Measurements from ENCODE around the gene SLC11A2. TPM values are rescaled to one million over a fixed set of nuclear protein-coding genes. Genes with fewer than 3 reads are reported as not detected.

The SLC11A2 gene
- total RNA-seq, 5 donors from 2014 or later (not counting 1 experiment from before 2014, with no cell fraction given) = 46.5 to 62.2 (median 52.3) TPM

DNA sequence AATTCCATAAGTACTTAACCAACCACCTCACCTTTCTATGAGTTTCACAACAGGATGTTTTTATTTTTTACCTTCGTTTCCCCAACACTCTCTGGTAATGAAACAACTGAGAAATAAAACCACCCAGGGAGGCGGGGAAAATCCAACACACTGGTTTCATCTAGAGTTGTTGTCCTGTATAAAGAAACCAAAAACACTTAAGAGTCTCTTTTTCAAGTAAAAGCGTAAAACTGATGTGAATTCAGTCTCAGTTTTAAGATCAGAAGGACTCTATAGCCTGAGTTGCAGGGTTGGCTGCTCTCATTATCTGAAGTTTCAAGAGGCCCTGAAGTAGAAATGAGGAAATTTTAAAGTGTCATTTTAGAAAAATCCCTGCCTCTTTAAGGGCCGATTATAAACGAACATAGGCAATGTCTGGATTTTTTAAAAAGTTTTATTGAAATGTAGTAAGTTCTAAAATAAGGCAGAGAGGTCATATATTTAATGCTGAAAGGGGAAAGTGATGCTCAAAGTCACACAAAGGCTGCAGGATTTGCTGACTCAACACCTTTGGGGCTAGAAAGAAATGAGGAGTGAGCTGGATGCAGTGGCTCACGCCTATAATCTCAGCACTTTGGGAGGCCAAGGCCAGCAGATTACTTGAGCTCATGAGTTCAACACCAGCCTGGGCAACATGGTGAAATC lies 46.7 kb downstream of the SLC11A2 start:
- Histone ChIP-seq H3K9me3 (no peaks in the 10 kb centered on the region), H3K36me3 (ENCODE audit: control insufficient read depth in 2 of 2, extremely low read depth in 1 of 2, insufficient read depth in 1 of 2, low read length in 1 of 2) (peaks cover 0 to 6% of the 10 kb centered on the region in 2 donors), H3K4me1 (ENCODE audit: control insufficient read depth in 1 of 2, extremely low read depth in 1 of 2, insufficient read depth in 2 of 2, low read length in 2 of 2) (no peaks in the 10 kb centered on the region), H3K27me3 (replicated peaks in 1 of 2; ENCODE audit: control insufficient read depth in 2 of 2, extremely low read depth in 1 of 2, insufficient read depth in 2 of 2, low read length in 1 of 2) (no peaks in the 10 kb centered on the region), H3K27ac (ENCODE audit: low read length) (no peak overlapping the region), H3K4me3 (ENCODE audit: control insufficient read depth in 1 of 2, extremely low read depth in 1 of 2, low read length in 1 of 2) (no peak overlapping the region)
- H3K4me3 Mint-ChIP-seq = no peak overlapping the region
- no peaks in the 10 kb centered on the region for H3K27me3 Mint-ChIP-seq
- WGBS (ENCODE audit: insufficient coverage) = 22% methylated on average over 3 of the region's 6 CpGs
- peaks cover 0 to 7% (median 7%) of the 10 kb centered on the region in 3 donors for H3K4me1 Mint-ChIP-seq
- H3K36me3 Mint-ChIP-seq = peaks cover 34% of the 10 kb centered on the region
- H3K27ac Mint-ChIP-seq = peak overlapping the region in 1 of 2 donors; percentile 58
- ATAC-seq (replicated peaks in 1 of 4) = peak in 1 of 4 experiments; percentile 46
- DNase-seq = peak in 1 of 35 experiments; percentile 12
- CTCF ChIA-PET = no interaction called here
- POLR2A ChIA-PET = no interaction called here
- H3K9me3 Mint-ChIP-seq = no peaks in the 10 kb centered on the region

DNA sequence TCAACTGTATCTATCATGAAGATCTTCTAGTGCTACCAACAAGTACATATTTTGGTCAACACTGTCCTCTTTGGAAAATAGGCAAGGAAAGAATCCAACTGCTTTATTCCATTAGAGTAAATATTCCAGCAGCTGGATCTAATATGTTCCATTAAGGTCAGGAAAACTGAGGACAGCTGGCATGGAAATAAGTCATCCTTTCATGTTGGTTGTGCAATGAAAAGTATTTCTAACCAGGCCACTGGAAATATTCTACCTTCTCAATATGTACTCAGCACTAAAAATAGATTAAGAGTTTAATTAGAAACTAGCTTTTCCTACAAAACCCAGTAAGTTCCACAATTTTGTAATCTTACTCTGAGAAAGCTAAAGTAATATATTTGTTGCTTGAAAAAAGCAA lies 54.2 kb downstream of the SLC11A2 start:
- ChIA-PET CTCF (interaction anchor here in 1 of 2 donors (0.6 kb wide), 1 partner anchor 59 kb away, joined by 3 read pairs; no protein-coding TSS in a partner anchor), POLR2A (interaction anchor here in 1 of 2 donors (0.6 kb wide), 1 partner anchor 201 kb away, joined by 3 read pairs; no protein-coding TSS in a partner anchor)
- peaks cover 2 to 9% of the 10 kb centered on the region in 2 donors for H3K36me3 ChIP-seq (ENCODE audit: control insufficient read depth in 2 of 2, extremely low read depth in 1 of 2, insufficient read depth in 1 of 2, low read length in 1 of 2)

DNA sequence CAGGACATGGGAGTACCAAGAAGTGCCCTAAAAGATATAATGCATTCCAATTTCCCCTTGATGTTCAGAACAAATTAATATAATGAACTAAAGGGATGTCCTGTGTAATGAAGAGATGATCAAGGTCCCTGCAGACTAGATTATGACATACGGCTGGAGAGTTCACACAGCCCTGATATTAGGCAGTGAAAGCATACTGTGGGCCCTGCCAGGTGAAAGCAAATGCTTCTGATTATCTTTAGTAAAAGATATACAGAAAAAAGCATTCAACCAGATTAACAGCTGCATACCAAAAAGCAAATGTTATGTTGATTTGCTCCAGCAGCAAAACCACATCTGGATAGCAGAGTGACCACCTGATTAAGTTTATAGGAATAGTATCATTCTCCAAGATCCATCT lies 61.8 kb downstream of the SLC11A2 start:
- CTCF ChIA-PET = interaction anchor here in 1 of 2 donors (0.6 kb wide), 1 partner anchor 1454 kb away, joined by 5 read pairs; no protein-coding TSS in a partner anchor
- H3K9me3 Mint-ChIP-seq = no peaks in the 10 kb centered on the region
- DNase-seq (no peak), ATAC-seq (replicated peaks in 1 of 4) (no peak)
- peaks cover 0 to 2% of the 10 kb centered on the region in 2 experiments for H3K4me1 ChIP-seq (ENCODE audit: control insufficient read depth in 1 of 2, extremely low read depth in 1 of 2, insufficient read depth in 2 of 2, low read length in 2 of 2)
- peaks cover 2 to 9% of the 10 kb centered on the region in 2 donors for H3K36me3 ChIP-seq (ENCODE audit: control insufficient read depth in 2 of 2, extremely low read depth in 1 of 2, insufficient read depth in 1 of 2, low read length in 1 of 2)
- peaks cover 11% of the 10 kb centered on the region for H3K36me3 Mint-ChIP-seq
- H3K4me1 Mint-ChIP-seq = peaks cover 5 to 11% (median 10%) of the 10 kb centered on the region in 3 donors
- H3K9me3 ChIP-seq = no peaks in the 10 kb centered on the region
- no peak overlapping the region for H3K27ac Mint-ChIP-seq
- no CpG with 5 or more reads among the region's 1 CpG for WGBS (ENCODE audit: insufficient coverage)
- H3K4me3 ChIP-seq (ENCODE audit: control insufficient read depth in 1 of 2, extremely low read depth in 1 of 2, low read length in 1 of 2) = no peak overlapping the region
- no peak overlapping the region for H3K4me3 Mint-ChIP-seq
- POLR2A ChIA-PET = no interaction called here
- no peaks in the 10 kb centered on the region for H3K27me3 ChIP-seq (replicated peaks in 1 of 2; ENCODE audit: control insufficient read depth in 2 of 2, extremely low read depth in 1 of 2, insufficient read depth in 2 of 2, low read length in 1 of 2)
- no peaks in the 10 kb centered on the region for H3K27me3 Mint-ChIP-seq
- H3K27ac ChIP-seq (ENCODE audit: low read length) = no peak overlapping the region

More for the DNA sequence above, 54.2 kb downstream of the SLC11A2 start:
- Mint-ChIP-seq H3K4me3 (no peak overlapping the region), H3K9me3 (no peaks in the 10 kb centered on the region), H3K36me3 (peaks cover 58% of the 10 kb centered on the region), H3K27ac (no peak overlapping the region), H3K27me3 (no peaks in the 10 kb centered on the region), H3K4me1 (no peaks in the 10 kb centered on the region)
- H3K4me1 ChIP-seq (ENCODE audit: control insufficient read depth in 1 of 2, extremely low read depth in 1 of 2, insufficient read depth in 2 of 2, low read length in 2 of 2) = no peaks in the 10 kb centered on the region
- no peak overlapping the region for H3K27ac ChIP-seq (ENCODE audit: low read length)
- no peak for DNase-seq
- no peak overlapping the region for H3K4me3 ChIP-seq (ENCODE audit: control insufficient read depth in 1 of 2, extremely low read depth in 1 of 2, low read length in 1 of 2)
- H3K9me3 ChIP-seq = no peaks in the 10 kb centered on the region
- no peaks in the 10 kb centered on the region for H3K27me3 ChIP-seq (replicated peaks in 1 of 2; ENCODE audit: control insufficient read depth in 2 of 2, extremely low read depth in 1 of 2, insufficient read depth in 2 of 2, low read length in 1 of 2)
- no peak for ATAC-seq (replicated peaks in 1 of 4)

DNA sequence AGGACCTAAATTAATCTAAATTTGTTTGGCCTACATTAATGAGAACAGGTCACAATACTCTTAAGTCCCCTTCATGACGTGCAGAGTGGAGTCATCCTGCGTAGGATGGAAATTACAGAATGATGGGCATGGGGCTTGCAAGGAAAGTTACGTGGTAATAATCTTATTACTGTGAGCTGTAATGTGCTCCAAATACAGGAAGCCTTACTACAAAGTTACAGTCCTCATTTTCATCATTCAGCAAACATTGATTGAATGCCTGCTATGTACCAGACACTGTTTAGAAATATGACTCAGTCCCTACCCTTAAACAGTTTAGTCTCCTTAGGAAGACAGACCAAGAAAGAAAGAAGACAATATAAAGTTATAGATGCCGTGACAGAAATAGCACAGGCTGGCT lies 64.5 kb downstream of the SLC11A2 start:
- H3K27ac ChIP-seq (ENCODE audit: low read length) = no peak overlapping the region
- H3K36me3 ChIP-seq (ENCODE audit: control insufficient read depth in 2 of 2, extremely low read depth in 1 of 2, insufficient read depth in 1 of 2, low read length in 1 of 2) = no peaks in the 10 kb centered on the region
- no peak for DNase-seq
- ChIA-PET CTCF (interaction anchor here in 1 of 2 donors (0.6 kb wide), 1 partner anchor 197 kb away, joined by 3 read pairs; no protein-coding TSS in a partner anchor), POLR2A (interaction anchor here in 1 of 2 donors (0.7 kb wide), 1 partner anchor 30 kb away, joined by 3 read pairs; no protein-coding TSS in a partner anchor)
- Mint-ChIP-seq H3K4me3 (no peak overlapping the region), H3K9me3 (no peaks in the 10 kb centered on the region), H3K36me3 (peaks cover 2% of the 10 kb centered on the region), H3K4me1 (peaks cover 5 to 11% (median 10%) of the 10 kb centered on the region in 3 donors), H3K27me3 (no peaks in the 10 kb centered on the region), H3K27ac (no peak overlapping the region)
- H3K9me3 ChIP-seq = no peaks in the 10 kb centered on the region
- no CpG with 5 or more reads among the region's 4 CpGs for WGBS (ENCODE audit: insufficient coverage)
- no peak overlapping the region for H3K4me3 ChIP-seq (ENCODE audit: control insufficient read depth in 1 of 2, extremely low read depth in 1 of 2, low read length in 1 of 2)
- ATAC-seq (replicated peaks in 1 of 4) = no peak
- no peaks in the 10 kb centered on the region for H3K27me3 ChIP-seq (replicated peaks in 1 of 2; ENCODE audit: control insufficient read depth in 2 of 2, extremely low read depth in 1 of 2, insufficient read depth in 2 of 2, low read length in 1 of 2)
- H3K4me1 ChIP-seq (ENCODE audit: control insufficient read depth in 1 of 2, extremely low read depth in 1 of 2, insufficient read depth in 2 of 2, low read length in 2 of 2) = peaks cover 0 to 2% of the 10 kb centered on the region in 2 experiments

DNA sequence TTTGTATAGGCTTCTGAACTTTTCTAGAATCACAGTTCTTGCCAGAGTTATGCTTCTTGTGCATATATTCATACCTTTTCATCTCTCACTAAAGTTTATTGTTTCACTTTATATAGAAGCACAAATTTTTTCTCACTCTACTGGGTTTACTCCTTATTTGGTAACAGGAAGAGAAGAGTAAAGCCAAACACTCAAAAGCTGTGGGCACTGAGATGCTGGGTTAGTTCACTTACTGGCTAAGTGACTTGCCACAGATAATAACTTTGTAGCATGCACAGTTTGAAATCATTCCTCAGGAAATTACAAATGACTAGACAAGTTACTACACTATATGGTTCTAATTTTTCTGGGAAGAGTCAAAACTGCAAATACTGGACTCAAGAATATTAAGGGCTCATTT lies 66.1 kb downstream of the SLC11A2 start:
- H3K4me3 ChIP-seq (ENCODE audit: control insufficient read depth in 1 of 2, extremely low read depth in 1 of 2, low read length in 1 of 2) = no peak overlapping the region
- ChIA-PET CTCF (no interaction called here), POLR2A (no interaction called here)
- H3K4me1 Mint-ChIP-seq = peaks cover 5 to 11% (median 10%) of the 10 kb centered on the region in 3 donors
- ATAC-seq (replicated peaks in 1 of 4) = no peak
- H3K36me3 Mint-ChIP-seq = peaks cover 2% of the 10 kb centered on the region
- no peaks in the 10 kb centered on the region for H3K9me3 Mint-ChIP-seq
- no peak overlapping the region for H3K27ac Mint-ChIP-seq
- no peak for DNase-seq
- H3K36me3 ChIP-seq (ENCODE audit: control insufficient read depth in 2 of 2, extremely low read depth in 1 of 2, insufficient read depth in 1 of 2, low read length in 1 of 2) = no peaks in the 10 kb centered on the region
- H3K27me3 Mint-ChIP-seq = no peaks in the 10 kb centered on the region
- H3K4me3 Mint-ChIP-seq = no peak overlapping the region
- no peak overlapping the region for H3K27ac ChIP-seq (ENCODE audit: low read length)
- no peaks in the 10 kb centered on the region for H3K27me3 ChIP-seq (replicated peaks in 1 of 2; ENCODE audit: control insufficient read depth in 2 of 2, extremely low read depth in 1 of 2, insufficient read depth in 2 of 2, low read length in 1 of 2)
- H3K4me1 ChIP-seq (ENCODE audit: control insufficient read depth in 1 of 2, extremely low read depth in 1 of 2, insufficient read depth in 2 of 2, low read length in 2 of 2) = peaks cover 0 to 2% of the 10 kb centered on the region in 2 experiments
- no peaks in the 10 kb centered on the region for H3K9me3 ChIP-seq

DNA sequence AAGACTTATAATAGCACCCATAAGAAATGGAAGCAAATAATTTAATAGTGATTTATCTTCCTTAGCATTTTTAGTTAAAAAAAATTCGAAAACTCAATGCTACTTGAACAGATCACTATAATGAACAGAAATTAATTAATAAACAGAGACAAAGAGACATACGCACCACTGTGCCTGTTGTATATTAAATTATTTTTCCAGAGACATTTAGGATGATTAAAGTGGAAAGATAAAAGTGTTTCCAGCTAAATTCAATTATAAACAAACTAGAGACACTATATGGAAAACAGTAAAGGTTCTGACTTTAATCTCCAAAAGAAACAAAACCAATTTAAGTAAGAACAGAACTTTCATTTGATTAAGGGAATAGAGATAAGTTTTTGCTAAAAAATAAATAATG lies 70.5 kb downstream of the SLC11A2 start:
- H3K27ac ChIP-seq (ENCODE audit: low read length) = no peak overlapping the region
- no peaks in the 10 kb centered on the region for H3K9me3 ChIP-seq
- Mint-ChIP-seq H3K27ac (no peak overlapping the region), H3K4me3 (no peak overlapping the region), H3K36me3 (no peaks in the 10 kb centered on the region), H3K27me3 (no peaks in the 10 kb centered on the region), H3K4me1 (peaks cover 5 to 8% (median 7%) of the 10 kb centered on the region in 3 donors), H3K9me3 (no peaks in the 10 kb centered on the region)
- no CpG with 5 or more reads among the region's 2 CpGs for WGBS (ENCODE audit: insufficient coverage)
- no peaks in the 10 kb centered on the region for H3K27me3 ChIP-seq (replicated peaks in 1 of 2; ENCODE audit: control insufficient read depth in 2 of 2, extremely low read depth in 1 of 2, insufficient read depth in 2 of 2, low read length in 1 of 2)
- no peak for ATAC-seq (replicated peaks in 1 of 4)
- ChIA-PET CTCF (interaction anchor here in 1 of 2 donors (0.5 kb wide), 1 partner anchor 83 kb away, joined by 3 read pairs; no protein-coding TSS in a partner anchor), POLR2A (no interaction called here)
- no peak for DNase-seq
- H3K36me3 ChIP-seq (ENCODE audit: control insufficient read depth in 2 of 2, extremely low read depth in 1 of 2, insufficient read depth in 1 of 2, low read length in 1 of 2) = peaks cover 0 to 6% of the 10 kb centered on the region in 2 donors
- H3K4me1 ChIP-seq (ENCODE audit: control insufficient read depth in 1 of 2, extremely low read depth in 1 of 2, insufficient read depth in 2 of 2, low read length in 2 of 2) = peaks cover 0 to 2% of the 10 kb centered on the region in 2 experiments
- H3K4me3 ChIP-seq (ENCODE audit: control insufficient read depth in 1 of 2, extremely low read depth in 1 of 2, low read length in 1 of 2) = no peak overlapping the region

Data from T-cell (primary cell).